BLaER1 (cell line): Measurements from ENCODE around the gene CLDN14.

Experiments
- H3K27ac ChIP-seq: shearing (Covaris generic); formaldehyde crosslinking; 2 replicates; pipeline ENCODE4 v1.8.1; 2022
- H3K27me3 ChIP-seq: shearing (Covaris generic); formaldehyde crosslinking; 2 replicates; pipeline ENCODE4 v1.8.1; 2022
- H3K36me3 ChIP-seq: shearing (Covaris generic); formaldehyde crosslinking; 2 replicates; pipeline ENCODE4 v1.8.1; 2022
- H3K4me1 ChIP-seq: shearing (Covaris generic); formaldehyde crosslinking; 2 replicates; pipeline ENCODE4 v1.8.1; 2022
- H3K4me2 ChIP-seq: shearing (Covaris generic); formaldehyde crosslinking; 2 replicates; pipeline ENCODE4 v1.8.1; 2022
- H3K4me3 ChIP-seq: shearing (Covaris generic); formaldehyde crosslinking; 2 replicates; pipeline ENCODE4 v1.8.1; 2022
- H3K9ac ChIP-seq: shearing (Covaris generic); formaldehyde crosslinking; 2 replicates; pipeline ENCODE4 v1.8.1; 2022
- H3K9me3 ChIP-seq: shearing (Covaris generic); formaldehyde crosslinking; 2 replicates; pipeline ENCODE4 v1.8.1; 2022
- H4K20me1 ChIP-seq: shearing (Covaris generic); formaldehyde crosslinking; 2 replicates; pipeline ENCODE4 v1.8.1; 2022
- Cebpa-rat ChIP-seq: shearing (Covaris generic); IDR thresholded peaks from 2 replicates; pipeline ENCODE4 v1.8.1; 2022

CLDN14 gene

GRCh38 chr21:36513430-36513829, 33.5 kb upstream of the CLDN14 start:
- H3K9me3 ChIP-seq = peaks cover 13% of the 10 kb centered on the region; the same call in 1 of the 2 replicates
- no peaks in the 10 kb centered on the region for H4K20me1 ChIP-seq
- no peak overlapping the region for H3K9ac ChIP-seq
- H3K36me3 ChIP-seq = no peaks in the 10 kb centered on the region
- H3K27me3 ChIP-seq = no peaks in the 10 kb centered on the region
- TF ChIP-seq Cebpa-rat = no peak
- H3K4me1 ChIP-seq = peaks cover 47% of the 10 kb centered on the region
- no peak overlapping the region for H3K27ac ChIP-seq
- H3K4me3 ChIP-seq = no peak overlapping the region
- H3K4me2 ChIP-seq = peak overlapping the region; percentile 69

GRCh38 chr21:36512971-36513370, 33.0 kb upstream of the CLDN14 start:
- Histone ChIP-seq H3K9me3 (peaks cover 13% of the 10 kb centered on the region; the same call in 1 of the 2 replicates), H3K9ac (no peak overlapping the region), H3K36me3 (no peaks in the 10 kb centered on the region), H3K4me3 (no peak overlapping the region), H3K4me1 (peaks cover 51% of the 10 kb centered on the region), H3K4me2 (peak overlapping the region; percentile 69), H3K27ac (no peak overlapping the region), H3K27me3 (no peaks in the 10 kb centered on the region), H4K20me1 (no peaks in the 10 kb centered on the region)
- TF ChIP-seq Cebpa-rat = no peak

GRCh38 chr21:36511484-36512220, 31.7 kb upstream of the CLDN14 start:
- Histone ChIP-seq H3K27ac (no peak overlapping the region), H3K9ac (no peak overlapping the region), H4K20me1 (no peaks in the 10 kb centered on the region), H3K9me3 (peaks cover 13% of the 10 kb centered on the region; the same call in 1 of the 2 replicates), H3K36me3 (no peaks in the 10 kb centered on the region), H3K4me1 (peaks cover 65% of the 10 kb centered on the region), H3K27me3 (no peaks in the 10 kb centered on the region), H3K4me3 (no peak overlapping the region), H3K4me2 (peak overlapping the region; percentile 62)
- TF ChIP-seq Cebpa-rat = no peak

GRCh38 chr21:36510911-36511310, 31.0 kb upstream of the CLDN14 start:
- H3K4me2 ChIP-seq = peak overlapping the region; percentile 62

GRCh38 chr21:36509973-36510664, 30.2 kb upstream of the CLDN14 start:
- H3K27me3 ChIP-seq = no peaks in the 10 kb centered on the region
- H4K20me1 ChIP-seq = no peaks in the 10 kb centered on the region
- H3K27ac ChIP-seq = no peak overlapping the region
- TF ChIP-seq Cebpa-rat = no peak
- H3K4me2 ChIP-seq = peak overlapping the region; percentile 62
- H3K9ac ChIP-seq = no peak overlapping the region
- no peaks in the 10 kb centered on the region for H3K36me3 ChIP-seq
- peaks cover 13% of the 10 kb centered on the region; the same call in 1 of the 2 replicates for H3K9me3 ChIP-seq
- H3K4me3 ChIP-seq = no peak overlapping the region
- peaks cover 80% of the 10 kb centered on the region for H3K4me1 ChIP-seq

More at GRCh38 chr21:36510911-36511310, 31.0 kb upstream of the CLDN14 start:
- H3K4me1 ChIP-seq = peaks cover 72% of the 10 kb centered on the region
- no peak overlapping the region for H3K27ac ChIP-seq
- H3K9me3 ChIP-seq = peaks cover 13% of the 10 kb centered on the region; the same call in 1 of the 2 replicates
- no peak overlapping the region for H3K4me3 ChIP-seq
- no peak overlapping the region for H3K9ac ChIP-seq
- TF ChIP-seq Cebpa-rat = no peak
- H3K27me3 ChIP-seq = no peaks in the 10 kb centered on the region
- no peaks in the 10 kb centered on the region for H3K36me3 ChIP-seq
- no peaks in the 10 kb centered on the region for H4K20me1 ChIP-seq

GRCh38 chr21:36508948-36509347, 29.0 kb upstream of the CLDN14 start:
- Histone ChIP-seq H3K27ac (no peak overlapping the region), H3K27me3 (no peaks in the 10 kb centered on the region), H3K36me3 (no peaks in the 10 kb centered on the region), H3K4me1 (peaks cover 87% of the 10 kb centered on the region), H3K9ac (no peak overlapping the region), H3K4me3 (no peak overlapping the region), H3K4me2 (peak overlapping the region; percentile 63), H4K20me1 (no peaks in the 10 kb centered on the region), H3K9me3 (peaks cover 13% of the 10 kb centered on the region; the same call in 1 of the 2 replicates)
- TF ChIP-seq Cebpa-rat = no peak

GRCh38 chr21:36507397-36508018, 27.6 kb upstream of the CLDN14 start:
- no peak overlapping the region for H3K4me3 ChIP-seq
- H3K27me3 ChIP-seq = no peaks in the 10 kb centered on the region
- H3K4me1 ChIP-seq = peaks cover 74% of the 10 kb centered on the region
- H3K9ac ChIP-seq = no peak overlapping the region
- no peak for TF ChIP-seq Cebpa-rat
- H4K20me1 ChIP-seq = no peaks in the 10 kb centered on the region
- H3K36me3 ChIP-seq = no peaks in the 10 kb centered on the region
- H3K9me3 ChIP-seq = peaks cover 13% of the 10 kb centered on the region; the same call in 1 of the 2 replicates
- no peak overlapping the region for H3K27ac ChIP-seq
- peak overlapping the region; percentile 63 for H3K4me2 ChIP-seq

DNA sequence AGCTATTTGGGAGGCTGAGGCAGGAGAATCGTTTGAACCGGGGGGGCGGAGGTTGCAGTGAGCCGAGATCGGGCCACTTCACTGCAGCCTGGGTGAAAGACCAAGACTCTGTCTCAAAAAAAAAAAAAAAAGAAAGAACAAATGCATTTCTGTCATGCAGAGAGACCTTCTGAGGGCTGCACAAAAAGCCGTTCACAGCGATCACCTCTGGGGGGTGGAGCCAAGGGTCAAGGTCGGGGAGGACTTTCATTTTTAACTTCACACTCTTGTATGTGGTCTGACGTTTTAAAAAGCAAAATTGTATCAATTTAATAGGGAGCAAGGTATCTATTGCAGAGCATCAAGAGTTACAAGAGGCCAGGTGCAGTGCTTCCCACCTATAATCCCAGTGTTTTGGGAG, 26.6 kb upstream of the CLDN14 start:
- no peak for TF ChIP-seq Cebpa-rat
- Histone ChIP-seq H4K20me1 (no peaks in the 10 kb centered on the region), H3K27ac (no peak overlapping the region), H3K36me3 (no peaks in the 10 kb centered on the region), H3K4me1 (peaks cover 64% of the 10 kb centered on the region), H3K4me2 (peak overlapping the region; percentile 63), H3K9me3 (peaks cover 13% of the 10 kb centered on the region; the same call in 1 of the 2 replicates), H3K9ac (no peak overlapping the region), H3K27me3 (no peaks in the 10 kb centered on the region), H3K4me3 (no peak overlapping the region)

DNA sequence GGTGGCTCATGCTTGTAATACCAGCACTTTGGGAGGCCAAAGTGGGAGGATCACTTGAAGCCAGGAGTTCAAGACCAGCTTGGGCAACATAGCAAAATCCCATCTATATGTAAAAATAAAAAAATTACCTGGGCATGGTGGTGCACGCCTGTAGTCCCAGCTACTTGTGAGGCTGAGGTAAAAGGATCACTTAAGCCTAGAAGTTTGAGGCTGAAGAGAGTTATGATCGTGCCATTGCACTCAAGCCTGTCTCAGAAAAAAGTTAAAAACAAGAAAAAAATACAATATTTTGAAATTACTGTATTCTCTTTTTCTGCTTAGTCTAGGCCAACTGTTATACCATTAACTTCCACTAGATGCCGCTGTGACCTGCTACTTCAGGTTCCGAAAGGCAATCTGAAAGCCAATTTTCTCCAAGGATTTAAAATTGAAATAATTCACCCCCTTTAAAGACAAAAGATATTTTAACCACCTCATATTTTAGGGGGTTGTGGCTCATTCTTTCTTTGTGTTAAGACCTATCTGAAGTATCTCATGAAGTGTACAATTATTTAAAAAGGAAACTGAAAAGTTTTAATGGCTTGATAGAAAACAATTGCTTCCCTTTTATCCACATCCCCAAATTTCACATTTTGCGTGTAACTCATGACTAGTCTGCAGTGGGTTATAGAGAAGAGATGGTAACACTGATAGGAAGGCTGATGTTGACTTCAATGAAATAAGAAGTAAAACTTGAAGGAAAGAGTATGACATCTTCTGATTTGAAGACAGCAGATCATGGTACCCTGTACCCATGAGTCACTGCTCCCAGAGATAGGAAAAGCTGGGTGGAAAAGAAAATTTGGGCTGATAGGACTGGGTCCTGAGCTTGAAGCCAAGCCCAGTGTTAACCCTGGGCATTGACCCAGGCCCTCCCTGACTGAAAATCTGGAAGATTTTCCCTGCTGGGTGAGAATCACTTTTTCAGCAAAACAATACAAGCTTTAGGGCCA, 24.4 kb upstream of the CLDN14 start:
- no peak for TF ChIP-seq Cebpa-rat
- H3K27me3 ChIP-seq = no peaks in the 10 kb centered on the region
- H3K4me2 ChIP-seq = no peak overlapping the region
- peaks cover 50% of the 10 kb centered on the region for H3K4me1 ChIP-seq
- H3K9ac ChIP-seq = no peak overlapping the region
- H3K4me3 ChIP-seq = no peak overlapping the region
- peaks cover 4% of the 10 kb centered on the region; the same call in 1 of the 2 replicates for H3K9me3 ChIP-seq
- no peaks in the 10 kb centered on the region for H4K20me1 ChIP-seq
- no peak overlapping the region for H3K27ac ChIP-seq
- no peaks in the 10 kb centered on the region for H3K36me3 ChIP-seq
